H7 (cell line): Measurements from ENCODE around the gene CCDC187. TPM values are rescaled to one million over a fixed set of nuclear protein-coding genes. Genes with fewer than 3 reads are reported as not detected.

Experiments
- DNase-seq: peaks from one replicate; pipeline ENCODE4 v3.0.0; 2012
- H3K27me3 ChIP-seq: 2 replicates; pipeline ENCODE4 v1.6.0; 2011; ENCODE audit warnings: mild to moderate bottlenecking, low read length; ENCODE audit not compliant: control insufficient read depth, insufficient read depth
- H3K36me3 ChIP-seq: replicated peaks from 2 replicates; pipeline ENCODE4 v1.5.1; 2011; ENCODE audit warnings: low read length; ENCODE audit not compliant: control insufficient read depth, insufficient read depth
- H3K4me3 ChIP-seq: 2 replicates; pipeline ENCODE4 v1.5.1; 2011; ENCODE audit warnings: low read depth, mild to moderate bottlenecking, control low read depth, low read length, moderate library complexity; ENCODE audit not compliant: insufficient read depth
- total RNA-seq: library from RNA; depleted of rRNA; stranded (reverse); fragments of >200 nt; shearing (Covaris generic); gene quantifications from 2 replicates; pipeline ENCODE4 v1.2.3, GENCODE V29; 2014

The CCDC187 gene
- total RNA-seq, 1 experiment from 2014 or later, result not detected

DNA sequence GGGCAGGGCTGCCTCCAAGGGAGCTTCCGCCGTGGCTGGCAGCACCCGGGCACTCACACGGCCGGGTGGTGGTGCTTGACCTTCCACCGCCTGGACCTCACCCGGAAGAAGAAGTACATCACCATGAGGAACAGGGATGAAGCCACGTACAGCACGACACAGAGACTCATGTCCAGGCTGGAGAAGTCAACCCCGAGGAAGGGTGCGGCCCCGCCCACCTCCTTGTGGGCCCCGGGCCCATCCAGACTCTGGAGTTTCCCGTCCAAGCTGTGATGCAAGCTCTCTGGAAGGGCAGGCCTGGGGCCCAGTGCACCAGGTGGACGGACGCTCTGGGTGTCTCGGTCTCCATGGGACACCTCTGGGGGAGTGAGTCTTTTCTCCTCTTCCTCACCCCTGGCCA is 95.2 kb downstream of the CCDC187 start:
- peaks cover 2% of the 10 kb centered on the region for H3K36me3 ChIP-seq

DNA sequence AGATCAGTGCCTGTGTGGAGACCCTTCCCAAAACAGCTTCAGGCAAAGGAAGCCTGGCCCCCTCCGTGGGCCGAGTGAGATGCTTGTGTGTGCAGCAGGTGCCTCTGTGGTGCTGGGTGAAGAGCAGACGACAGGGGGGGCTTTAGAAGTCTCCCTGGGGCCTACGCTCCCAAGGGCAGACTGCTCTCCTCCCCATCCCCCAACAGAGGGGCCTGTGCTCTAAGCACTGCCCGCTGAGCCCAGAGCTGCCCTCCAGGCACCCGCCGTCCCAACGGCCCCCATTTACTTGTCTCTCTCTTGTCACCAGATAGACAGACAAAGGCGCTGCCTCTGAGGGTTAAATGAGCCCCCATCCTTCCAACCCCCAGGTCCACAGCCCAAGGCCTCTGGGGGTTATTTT is 96.3 kb downstream of the CCDC187 start:
- DNase-seq, result no peak
- Histone ChIP-seq H3K36me3 (no peaks in the 10 kb centered on the region; the same call in 1 of the 2 replicates), H3K4me3 (no peak overlapping the region), H3K27me3 (peaks cover 27% of the 10 kb centered on the region)

More for the DNA sequence above, 95.2 kb downstream of the CCDC187 start:
- Histone ChIP-seq H3K4me3 (no peak overlapping the region), H3K27me3 (peaks cover 17% of the 10 kb centered on the region)
- no peak for DNase-seq

DNA sequence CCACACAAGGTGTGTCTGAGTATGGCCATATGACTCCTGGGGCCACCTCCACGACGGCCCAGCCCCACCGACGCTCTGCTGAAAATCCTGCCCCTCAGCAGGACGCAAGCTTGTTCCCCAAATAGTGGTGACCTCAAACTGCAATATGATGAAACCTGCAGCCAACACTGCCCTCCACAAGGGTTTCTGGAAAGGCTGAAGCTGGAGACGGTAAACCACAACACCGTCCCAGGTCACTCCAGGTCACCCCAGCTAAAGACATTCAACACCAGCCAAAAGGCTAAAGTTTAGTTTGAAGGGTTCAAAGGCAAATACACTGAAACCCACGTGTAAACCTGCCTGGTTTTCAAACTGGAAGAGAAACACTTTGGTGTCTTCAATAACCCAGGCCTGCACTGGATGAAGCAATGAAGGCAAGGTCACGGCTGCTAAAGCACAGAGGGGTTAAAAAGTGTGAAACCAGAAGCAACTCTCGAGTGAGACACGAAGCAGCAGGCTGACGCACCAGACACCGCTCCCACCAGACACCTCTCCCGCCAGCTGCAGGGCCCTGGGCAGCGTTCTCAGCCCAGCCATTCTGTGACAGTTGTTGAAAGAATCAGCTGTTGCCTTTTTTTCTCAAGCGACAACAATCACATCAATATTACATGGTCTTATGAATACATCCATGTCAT is 97.2 kb downstream of the CCDC187 start:
- H3K36me3 ChIP-seq, result no peaks in the 10 kb centered on the region; the same call in 1 of the 2 replicates
- no peak for DNase-seq
- peaks cover 36% of the 10 kb centered on the region for H3K27me3 ChIP-seq
- no peak overlapping the region for H3K4me3 ChIP-seq

DNA sequence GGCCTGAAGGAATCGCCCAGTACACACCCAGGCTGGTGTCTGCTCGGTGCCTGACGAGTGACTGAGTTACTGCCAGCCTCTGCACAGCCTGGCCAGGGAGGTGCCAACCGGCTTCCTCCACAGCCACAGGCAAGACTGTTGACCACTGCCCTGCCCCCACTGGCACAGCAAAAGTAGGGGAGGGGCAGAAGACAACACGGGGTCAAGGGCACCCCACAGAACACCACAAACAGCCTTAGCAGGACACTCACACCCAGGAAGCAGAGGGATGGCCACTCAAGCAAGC is 98.2 kb downstream of the CCDC187 start:
- Histone ChIP-seq H3K36me3 (no peaks in the 10 kb centered on the region), H3K27me3 (peaks cover 46% of the 10 kb centered on the region), H3K4me3 (no peak overlapping the region)
- DNase-seq, result no peak

DNA sequence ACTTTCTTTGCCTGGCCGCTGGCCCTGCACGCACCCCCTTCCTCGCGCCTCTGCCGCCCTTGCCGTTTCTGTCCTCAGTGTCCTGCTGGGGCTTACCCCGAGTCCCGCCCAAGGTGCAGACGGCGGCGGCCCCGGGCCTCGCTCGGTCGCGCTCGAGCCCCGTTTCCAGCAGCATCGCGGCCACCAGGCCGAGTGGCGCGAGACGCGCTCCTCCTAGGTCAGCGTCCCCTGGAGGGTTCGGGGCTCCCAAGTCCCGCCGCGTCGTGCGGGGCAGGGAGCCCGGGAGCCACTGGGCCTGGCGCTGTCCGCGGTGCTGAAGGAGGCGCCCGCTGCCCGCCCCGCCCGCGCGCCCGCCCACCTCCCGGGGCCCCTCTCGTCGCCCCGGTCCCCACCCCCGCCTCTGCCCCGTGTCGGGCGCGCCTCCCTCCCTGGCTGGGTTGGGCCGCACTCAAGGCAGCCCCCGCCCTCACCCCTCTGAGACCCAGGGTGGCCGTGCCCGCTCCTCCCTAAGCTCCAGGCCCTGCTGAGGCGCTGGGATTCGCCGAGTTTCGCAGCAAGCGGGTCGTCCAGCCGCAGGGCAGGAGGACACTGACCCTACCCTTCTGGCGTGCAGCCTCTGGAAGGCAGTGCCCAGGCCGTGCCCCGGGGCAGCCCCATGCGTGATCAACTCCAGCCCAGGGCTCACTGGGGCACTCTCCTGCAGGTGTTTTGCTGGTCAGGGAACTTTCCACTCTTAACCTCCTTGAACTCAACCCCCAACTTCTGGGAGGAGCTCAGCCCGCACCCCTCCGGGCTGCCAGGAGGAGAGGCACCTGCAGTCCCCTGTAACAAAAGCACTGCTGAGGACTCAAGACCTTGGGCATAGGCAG is 98.8 kb downstream of the CCDC187 start, which contains the start of gene LHX3:
TSS of gene LHX3 (minus strand) at position 291 of the 869 bp plus-strand sequence. CDS start at position 175, 116 bp downstream.
- H3K27me3 ChIP-seq, result peaks cover 52% of the 10 kb centered on the region
- H3K36me3 ChIP-seq, result no peaks in the 10 kb centered on the region
- DNase-seq, result peak; percentile 99
- no peak within 1 kb of the TSS for H3K4me3 ChIP-seq

DNA sequence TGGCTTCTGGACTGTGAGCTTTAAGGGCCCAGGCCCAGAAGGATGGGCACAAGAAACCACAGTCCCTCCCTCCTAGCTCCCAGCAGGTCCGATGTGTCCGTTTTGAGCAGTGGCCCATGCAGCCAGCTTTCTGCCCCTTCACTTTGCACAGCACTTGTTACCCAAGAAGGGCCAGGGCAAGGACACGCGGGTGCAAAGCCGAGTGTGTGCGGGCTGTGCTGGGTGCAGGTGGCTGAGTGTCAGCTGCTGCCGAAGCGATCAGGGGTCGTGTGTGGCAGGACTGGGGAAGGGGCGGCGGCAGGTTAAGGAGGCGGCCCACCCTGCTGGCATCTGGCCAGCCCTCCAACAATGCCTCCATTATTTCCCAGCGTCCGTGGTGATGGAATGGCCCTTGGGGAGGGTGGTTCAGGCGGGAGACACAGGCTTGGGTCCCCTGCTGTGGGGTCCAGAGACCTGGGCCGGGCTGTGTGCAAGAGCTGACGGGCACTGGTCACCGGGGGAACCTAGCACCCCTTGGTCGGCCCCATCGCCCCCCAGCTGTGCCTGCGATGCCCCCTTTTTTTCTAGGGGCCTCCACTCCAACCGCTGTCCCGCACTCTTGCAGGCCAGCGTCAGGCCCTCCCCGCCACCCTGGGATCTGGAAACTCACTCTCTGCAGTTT is 99.6 kb downstream of the CCDC187 start:
- H3K36me3 ChIP-seq, result no peaks in the 10 kb centered on the region
- no peak overlapping the region for H3K4me3 ChIP-seq
- DNase-seq, result peak; percentile 72
- H3K27me3 ChIP-seq, result peaks cover 60% of the 10 kb centered on the region

DNA sequence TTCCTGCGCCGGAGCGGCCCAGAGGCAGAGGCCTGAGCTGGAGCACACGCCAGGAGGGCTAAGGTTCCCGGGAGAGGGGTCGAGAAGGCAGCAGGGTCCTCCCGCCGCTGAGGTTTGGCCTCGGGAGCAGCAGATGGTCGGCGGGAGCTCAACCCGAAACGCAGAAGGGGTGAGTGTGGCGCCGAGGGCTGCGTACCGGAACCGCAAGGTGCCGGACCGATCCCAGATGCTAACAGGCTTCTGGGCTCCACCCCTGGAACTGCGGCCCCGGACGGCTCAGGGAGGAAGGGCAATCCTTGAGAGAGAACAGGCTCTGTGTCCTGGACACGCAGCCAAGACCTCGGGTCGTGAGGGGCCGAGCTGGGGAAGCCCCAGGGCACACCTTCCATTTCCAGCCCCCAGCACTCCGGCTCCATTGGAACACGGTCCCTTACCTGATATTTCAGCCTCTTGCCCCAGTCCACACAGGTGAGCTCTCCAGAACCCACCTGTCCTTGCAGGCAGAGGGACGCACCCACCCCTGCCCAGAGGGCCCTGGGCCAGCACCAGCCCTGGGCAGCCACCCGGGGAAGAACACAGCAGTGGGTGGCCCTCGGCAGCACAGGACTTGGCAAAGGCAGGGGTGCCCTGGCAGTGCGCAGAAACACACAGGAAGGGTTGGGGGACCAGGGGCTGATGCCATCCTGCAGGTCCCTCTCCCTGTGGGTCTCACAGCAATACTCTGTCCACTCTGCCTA is 100.3 kb downstream of the CCDC187 start:
- Histone ChIP-seq H3K4me3 (peak overlapping the region; percentile 17; the same call in 1 of the 2 replicates), H3K36me3 (no peaks in the 10 kb centered on the region), H3K27me3 (peaks cover 66% of the 10 kb centered on the region)
- DNase-seq, result no peak

DNA sequence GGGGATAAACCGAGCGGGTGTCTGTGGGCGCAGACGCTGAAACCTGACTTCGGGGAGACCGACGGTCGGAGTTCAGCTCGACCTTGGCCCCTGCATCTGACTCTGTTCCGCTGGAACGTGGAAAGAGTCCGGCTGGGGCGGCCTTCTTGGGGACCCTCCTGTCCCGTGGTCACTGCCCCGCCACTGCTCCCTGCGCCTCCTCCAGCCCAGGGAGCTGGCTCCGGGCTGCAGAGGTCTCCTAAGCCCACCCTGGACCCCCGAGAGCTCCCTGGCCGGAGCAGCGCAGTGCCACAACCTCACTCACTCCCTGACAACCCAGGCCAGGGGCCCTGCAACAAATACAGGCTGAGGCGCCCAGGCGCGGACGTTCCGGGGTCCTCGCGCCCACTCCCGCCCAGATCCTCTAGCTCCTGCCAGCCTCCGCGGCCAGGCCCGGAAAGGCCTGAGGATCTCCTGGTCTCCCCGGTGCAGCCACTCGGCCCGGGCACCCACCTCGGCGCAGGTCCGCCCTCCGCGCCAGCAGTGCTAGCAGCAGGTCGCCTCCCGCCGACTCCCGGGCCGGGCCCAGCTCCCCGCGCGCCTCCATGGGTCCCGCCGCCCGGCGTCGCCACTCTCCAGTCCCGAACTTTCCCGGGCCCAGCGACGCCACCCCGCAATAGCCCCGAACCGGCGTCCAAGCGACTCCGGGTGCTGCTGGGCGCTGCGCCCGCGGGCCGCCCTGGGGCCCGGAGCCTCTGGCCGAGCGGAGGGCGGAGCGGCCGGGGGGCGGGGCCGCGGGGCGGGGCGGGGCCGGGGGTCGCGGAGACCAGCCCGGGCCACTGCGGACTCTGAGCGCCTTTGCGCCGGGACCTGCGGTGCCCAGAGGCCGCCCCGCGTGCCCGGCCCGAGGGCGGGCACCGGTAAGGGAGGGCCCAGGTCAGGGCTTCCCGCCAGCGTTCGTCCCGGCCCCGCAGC is 101.2 kb downstream of the CCDC187 start:
- H3K4me3 ChIP-seq, result peak overlapping the region; percentile 17; the same call in 1 of the 2 replicates
- H3K36me3 ChIP-seq, result no peaks in the 10 kb centered on the region
- peak; percentile 96 for DNase-seq
- peaks cover 74% of the 10 kb centered on the region for H3K27me3 ChIP-seq

DNA sequence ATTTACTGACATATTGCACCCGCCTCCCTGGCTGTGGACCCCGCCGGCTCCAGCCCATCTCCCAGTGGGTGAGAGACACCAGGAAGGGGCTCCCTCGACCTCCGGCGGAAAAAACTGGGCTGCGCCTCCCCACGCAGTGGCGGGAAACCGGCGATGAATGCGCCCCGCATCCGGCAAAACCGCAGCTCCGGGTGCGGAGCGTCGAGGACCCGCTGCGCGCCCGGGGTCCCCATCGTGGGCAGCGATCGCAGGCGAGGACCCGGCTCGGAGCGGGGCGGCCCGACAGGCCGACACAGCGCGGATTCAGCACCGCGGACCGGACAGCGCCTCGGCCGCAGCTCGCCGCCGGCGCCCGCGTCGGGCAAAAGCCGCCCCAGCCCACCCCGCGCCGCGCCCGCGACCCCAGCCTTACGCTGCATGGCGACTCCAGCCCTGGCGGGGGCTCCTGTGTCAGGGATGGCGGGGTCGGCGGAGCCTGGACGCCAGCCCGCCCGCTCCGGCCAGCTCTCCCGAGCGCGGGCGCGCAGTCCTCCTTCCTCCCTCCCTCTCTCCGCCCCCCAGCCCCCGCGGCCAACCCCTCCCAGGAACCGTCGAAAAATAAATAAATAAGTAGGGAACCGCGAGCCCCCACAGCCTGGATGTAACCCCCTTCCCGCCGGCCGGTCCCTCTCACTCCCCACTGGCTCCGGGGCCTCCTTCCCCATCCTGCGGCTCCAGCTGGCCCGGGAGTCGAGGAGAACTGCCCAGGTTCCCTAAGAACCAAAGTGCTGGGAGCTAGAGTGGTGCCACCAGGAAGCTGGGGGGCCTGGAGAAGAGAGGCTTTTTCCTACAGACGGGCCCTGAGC is 102.1 kb downstream of the CCDC187 start:
- Histone ChIP-seq H3K27me3 (peaks cover 83% of the 10 kb centered on the region), H3K36me3 (no peaks in the 10 kb centered on the region), H3K4me3 (no peak overlapping the region)
- DNase-seq, result peak; percentile 97

DNA sequence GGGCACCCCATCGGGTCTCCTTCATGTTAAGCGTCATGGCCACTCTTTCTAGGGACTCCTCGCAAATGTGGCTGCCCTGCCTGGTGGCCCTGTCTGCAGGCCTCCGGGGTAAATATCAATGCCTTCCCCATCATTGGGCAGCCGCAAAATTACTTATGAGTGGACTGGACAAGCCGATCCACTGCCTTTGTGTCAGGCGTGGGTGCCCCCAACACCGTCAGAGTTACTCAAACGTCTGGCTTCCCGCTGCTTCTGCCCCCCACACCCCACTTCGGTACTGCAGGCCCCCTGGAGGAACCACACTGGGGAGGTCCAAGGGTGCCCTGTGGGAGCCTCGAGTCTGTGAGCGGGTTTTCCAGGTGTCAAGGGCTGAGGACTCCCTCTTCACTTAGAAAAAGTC is 102.7 kb downstream of the CCDC187 start:
- DNase-seq, result no peak
- Histone ChIP-seq H3K36me3 (no peaks in the 10 kb centered on the region), H3K4me3 (no peak overlapping the region)

DNA sequence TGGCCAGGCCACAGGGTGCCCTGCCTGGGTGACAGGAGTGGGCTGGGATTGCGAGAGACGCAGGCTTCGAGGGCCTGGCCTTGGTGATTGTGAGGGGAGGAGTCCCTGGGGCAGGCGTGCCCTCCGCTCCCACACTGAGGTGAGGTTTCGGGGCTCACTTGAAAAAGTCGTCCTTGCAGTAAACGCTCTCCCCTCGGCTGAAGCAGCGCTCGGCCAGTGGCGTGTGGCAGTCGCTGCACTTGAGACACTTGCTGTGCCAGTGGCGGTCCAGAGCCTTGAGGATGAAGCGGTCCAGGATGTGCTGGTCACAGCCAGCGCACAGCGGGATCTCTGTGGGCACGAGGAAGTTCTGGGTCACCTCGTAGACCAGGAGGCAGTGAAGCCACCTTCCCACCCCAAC is 103.5 kb downstream of the CCDC187 start:
- DNase-seq, result peak; percentile 68
- H3K27me3 ChIP-seq, result peaks cover 95% of the 10 kb centered on the region
- no peaks in the 10 kb centered on the region for H3K36me3 ChIP-seq
- no peak overlapping the region for H3K4me3 ChIP-seq

More for the DNA sequence above, 102.7 kb downstream of the CCDC187 start:
- peaks cover 90% of the 10 kb centered on the region for H3K27me3 ChIP-seq
